ENCODE data around the gene HRG. TPM values are rescaled to one million over a fixed set of nuclear protein-coding genes. Genes with fewer than 3 reads are reported as not detected.

HRG gene
- total and polyA plus RNA-seq, 2 donors (not counting 3 experiments of a cell fraction or from before 2014, with no cell fraction given): not detected

GRCh38 chr3:186696522-186696921 lies 30.7 kb downstream of the HRG start:
- Histone ChIP-seq H3K27ac (ENCODE audit: insufficient read depth, low read depth, low read length) (no peak overlapping the region), H3K4me1 (ENCODE audit: control insufficient read depth, extremely low read depth, insufficient read depth, low read length) (no peaks in the 10 kb centered on the region), H3K4me3 (replicated peaks in 1 of 3; ENCODE audit: insufficient read depth in 1 of 3, low read depth in 1 of 3, low read length in 3 of 3) (no peak overlapping the region), H3K9me1 (replicated peaks; ENCODE audit: control insufficient read depth, extremely low read depth, insufficient read depth, low read length) (no peaks in the 10 kb centered on the region), H2AFZ (ENCODE audit: low read depth, low read length) (no peak overlapping the region), H3K79me2 (ENCODE audit: control insufficient read depth, insufficient read depth, low read length) (no peaks in the 10 kb centered on the region), H3K4me2 (ENCODE audit: insufficient read depth, low read length) (no peak overlapping the region), H3K27me3 (ENCODE audit: control insufficient read depth in 2 of 2, insufficient read depth in 2 of 2, low read length in 2 of 2) (no peaks in the 10 kb centered on the region), H3K9me3 (replicated peaks; ENCODE audit: control insufficient read depth, insufficient read depth, low read length) (no peaks in the 10 kb centered on the region), H4K20me1 (replicated peaks; ENCODE audit: control insufficient read depth, extremely low read depth, insufficient read depth, low read length) (no peaks in the 10 kb centered on the region), H3K9ac (replicated peaks; ENCODE audit: extremely low read depth, insufficient read depth, low read length) (no peak overlapping the region), H3K36me3 (ENCODE audit: control insufficient read depth in 2 of 2, extremely low read depth in 1 of 2, insufficient read depth in 2 of 2, low read length in 2 of 2) (no peaks in the 10 kb centered on the region)
- POLR2A ChIA-PET: no interaction called here
- intact Hi-C loops (cut with micrococcal nuclease) (no loop called here), dilution Hi-C loops (cut with MboI; ENCODE audit: extremely low pct_ligation_motif_present, low sequenced_read_pairs) (no loop called here)
- FAIRE-seq: no peak
- no peak for DNase-seq (ENCODE audit: low read depth, low spot score)
- BruUV-seq (replicated peaks): no TSS peak
- TF ChIP-seq MYC (IDR thresholded peaks at IDR 0.05; ENCODE audit: low read depth, low read length) (no peak), GATA2 (IDR thresholded peaks at IDR 0.05; ENCODE audit: insufficient read depth, insufficient read length, low read depth, low read length) (no peak), CTCF (IDR thresholded peaks at IDR 0.05; ENCODE audit: extremely low read depth in 1 of 2, insufficient read depth in 1 of 2, low read depth in 1 of 2, low read length in 2 of 2) (no peak), JUN (IDR thresholded peaks at IDR 0.05; ENCODE audit: borderline replicate concordance, insufficient read depth, insufficient read length, low read depth) (no peak), FOS (IDR thresholded peaks at IDR 0.05; ENCODE audit: borderline replicate concordance, insufficient read depth, low read length) (no peak), POLR2AphosphoS5 (IDR thresholded peaks at IDR 0.05; ENCODE audit: insufficient read depth, low read depth, low read length) (no peak), EZH2 (IDR thresholded peaks at IDR 0.05; ENCODE audit: borderline replicate concordance, low read depth, low read length, severe bottlenecking) (no peak), MAX (IDR thresholded peaks at IDR 0.05; ENCODE audit: insufficient read depth, insufficient read length) (no peak), POLR2A (IDR thresholded peaks at IDR 0.05; ENCODE audit: low read depth, low read length) (no peak)
- CTCF ChIA-PET: no interaction called here

Measured in endothelial cell of umbilical vein (primary cell).